H1 (cell line): ENCODE data around the gene SMYD1. TPM values are rescaled to one million over a fixed set of nuclear protein-coding genes. Genes with fewer than 3 reads are reported as not detected.

Source experiments
- CTCF ChIA-PET: fragments of 300-600 bp; sonication (Branson Sonifier 250); formaldehyde crosslinking; loops from one replicate; lab custom pipeline; 2021; ENCODE audit not compliant: partially characterized antibody; lab: Charles Lee
- POLR2A ChIA-PET: fragments of 300-600 bp; sonication (Branson Sonifier 250); formaldehyde crosslinking; loops from one replicate; lab custom pipeline; 2021; ENCODE audit warnings: inconsistent platforms; ENCODE audit not compliant: partially characterized antibody; lab: Charles Lee
- DNase-seq, 2 experiments: peaks; one replicate each; pipeline versions ENCODE4 v3.0.0 to v3.0.0-alpha.2; 2010 to 2022; ENCODE audit warnings: low spot score in 2 of 2, low read depth in 1 of 2, mixed read lengths in 1 of 2
- FAIRE-seq: peaks from 2 replicates; lab custom pipeline; 2011; peaks lifted over from hg19 to GRCh38; lab: Jason Lieb, UNC
- H2AFZ ChIP-seq: 2 replicates; pipeline ENCODE4 v1.8.1; 2012; ENCODE audit warnings: low read length, inconsistent platforms
- H2AK5ac ChIP-seq: 2 replicates; pipeline ENCODE4 v1.6.1; 2013; ENCODE audit warnings: low read depth, low read length
- H2BK120ac ChIP-seq: replicated peaks from 2 replicates; pipeline ENCODE3; 2013; ENCODE audit warnings: low read depth, low read length, inconsistent platforms
- H2BK12ac ChIP-seq: 2 replicates; pipeline ENCODE4 v1.6.1; 2013; ENCODE audit warnings: low read depth, low read length
- H2BK15ac ChIP-seq: 2 replicates; pipeline ENCODE4 v1.6.1; 2013; ENCODE audit warnings: low read length
- H2BK20ac ChIP-seq: 2 replicates; pipeline ENCODE4 v1.6.1; 2013; ENCODE audit warnings: low read length
- H2BK5ac ChIP-seq: 2 replicates; pipeline ENCODE4 v1.6.1; 2013; ENCODE audit warnings: low read depth, low read length
- H3K14ac ChIP-seq: 2 replicates; pipeline ENCODE4 v1.6.1; 2013; ENCODE audit warnings: inconsistent platforms; ENCODE audit not compliant: insufficient read length
- H3K18ac ChIP-seq: 2 replicates; pipeline ENCODE4 v1.6.1; 2013; ENCODE audit warnings: low read length; ENCODE audit errors: extremely low read depth
- H3K23ac ChIP-seq: 2 replicates; pipeline ENCODE4 v1.6.1; 2013; ENCODE audit warnings: inconsistent platforms; ENCODE audit not compliant: insufficient read length
- H3K23me2 ChIP-seq: 2 replicates; pipeline ENCODE4 v1.6.1; 2013; ENCODE audit warnings: low read depth, low read length
- H3K27ac ChIP-seq: 2 replicates; pipeline ENCODE4 v1.6.1; 2011; ENCODE audit warnings: low read depth, low read length, inconsistent platforms
- H3K27me3 ChIP-seq, 4 experiments: replicated peaks in 1 of 4; 1 replicate in 1 of 4; 2 replicates in 3 of 4; pipeline versions ENCODE4 v1.6.1 to v1.8.1; 2011 to 2013; ENCODE audit warnings: low read length in 3 of 4, mild to moderate bottlenecking in 3 of 4, inconsistent platforms in 2 of 4, mixed read lengths in 2 of 4, moderate library complexity in 1 of 4; ENCODE audit not compliant: control insufficient read depth in 3 of 4, insufficient read depth in 3 of 4; ENCODE audit errors: extremely low read depth in 1 of 4
- H3K36me3 ChIP-seq, 4 experiments: 2 replicates each; pipeline versions ENCODE4 v1.6.1 to v1.8.1; 2011 to 2013; ENCODE audit warnings: mild to moderate bottlenecking in 4 of 4, low read length in 3 of 4, moderate library complexity in 2 of 4, control low read depth in 1 of 4, inconsistent platforms in 1 of 4; ENCODE audit not compliant: insufficient read depth in 4 of 4, control insufficient read depth in 2 of 4
- H3K4ac ChIP-seq: replicated peaks from 2 replicates; pipeline ENCODE3; 2013; ENCODE audit warnings: low read length, low read depth, mixed read lengths, inconsistent platforms; ENCODE audit not compliant: insufficient read length
- H3K4me1 ChIP-seq, 4 experiments: replicated peaks in 1 of 4; 1 replicate in 1 of 4; 2 replicates in 3 of 4; pipeline versions ENCODE4 v1.6.1 to v1.8.1; 2011 to 2013; ENCODE audit warnings: low read length in 3 of 4, inconsistent platforms in 2 of 4, mixed read lengths in 1 of 4; ENCODE audit not compliant: insufficient read depth in 4 of 4, control insufficient read depth in 3 of 4
- H3K4me2 ChIP-seq, 2 experiments: 2 replicates each; pipeline versions ENCODE4 v1.6.1 to v1.8.1; 2011 to 2013; ENCODE audit warnings: low read depth in 2 of 2, low read length in 2 of 2, control low read depth in 1 of 2, inconsistent platforms in 1 of 2, mild to moderate bottlenecking in 1 of 2; ENCODE audit not compliant: insufficient read depth in 1 of 2
- H3K4me3 ChIP-seq, 4 experiments: fragments of 200-600, 300-600 bp in 1 of 4; sonication (generic), shearing (Covaris generic), sonication (Bioruptor Twin) in 1 of 4; 2 replicates each; pipeline versions ENCODE4 v1.5.1 to v1.8.1; 2011 to 2016; ENCODE audit warnings: low read length in 4 of 4, low read depth in 3 of 4, control low read depth in 2 of 4, inconsistent platforms in 2 of 4, mild to moderate bottlenecking in 2 of 4, mixed read lengths in 1 of 4, moderate library complexity in 1 of 4; ENCODE audit not compliant: insufficient read depth in 2 of 4; ENCODE audit errors: extremely low read depth in 1 of 4
- H3K56ac ChIP-seq: replicated peaks from 2 replicates; pipeline ENCODE3; 2013; ENCODE audit warnings: low read depth, mild to moderate bottlenecking, mixed read lengths, low read length, inconsistent platforms; ENCODE audit not compliant: insufficient read length
- H3K79me1 ChIP-seq: 2 replicates; pipeline ENCODE4 v1.6.1; 2013; ENCODE audit warnings: low read depth, low read length, control low read depth
- H3K79me2 ChIP-seq, 2 experiments: 2 replicates each; pipeline versions ENCODE4 v1.6.1 to v1.8.1; 2012 to 2013; ENCODE audit warnings: low read length in 2 of 2, mild to moderate bottlenecking in 2 of 2, inconsistent platforms in 1 of 2; ENCODE audit not compliant: insufficient read depth in 2 of 2, control insufficient read depth in 1 of 2
- H3K9ac ChIP-seq, 4 experiments: replicated peaks in 1 of 4; 1 replicate in 1 of 4; 2 replicates in 3 of 4; pipeline versions ENCODE4 v1.6.1 to v1.8.1; 2011 to 2013; ENCODE audit warnings: low read depth in 3 of 4, low read length in 3 of 4, control low read depth in 2 of 4, mild to moderate bottlenecking in 2 of 4, moderate library complexity in 2 of 4, inconsistent platforms in 1 of 4; ENCODE audit errors: extremely low read depth in 1 of 4
- H3K9me3 ChIP-seq, 2 experiments: 2 replicates each; pipeline versions ENCODE4 v1.6.1 to v1.8.1; 2012 to 2013; ENCODE audit warnings: mild to moderate bottlenecking in 2 of 2, moderate library complexity in 2 of 2, control low read depth in 1 of 2, inconsistent platforms in 1 of 2, low read depth in 1 of 2, low read length in 1 of 2, mixed read lengths in 1 of 2; ENCODE audit not compliant: insufficient read depth in 2 of 2
- H4K20me1 ChIP-seq, 2 experiments: replicated peaks in 1 of 2; 2 replicates each; pipeline versions ENCODE3 to v1.8.1; 2011 to 2013; ENCODE audit warnings: inconsistent platforms in 2 of 2, low read length in 2 of 2, mild to moderate bottlenecking in 1 of 2; ENCODE audit not compliant: insufficient read depth in 2 of 2, control insufficient read depth in 1 of 2
- H4K5ac ChIP-seq: 2 replicates; pipeline ENCODE4 v1.6.1; 2013; ENCODE audit warnings: low read length, low read depth, mixed read lengths, inconsistent platforms; ENCODE audit not compliant: insufficient read length
- H4K8ac ChIP-seq: 2 replicates; pipeline ENCODE4 v1.8.0; 2013; ENCODE audit warnings: mild to moderate bottlenecking, moderate library complexity, low read length, inconsistent platforms; ENCODE audit not compliant: insufficient read depth; ENCODE audit errors: extremely low read depth
- H4K91ac ChIP-seq: replicated peaks from 2 replicates; pipeline ENCODE3; 2013; ENCODE audit warnings: low read length, mixed read lengths, inconsistent platforms; ENCODE audit not compliant: insufficient read length
- CBX5 ChIP-seq: fragments of 300-800, 300-1000 bp; sonication (generic); IDR thresholded peaks from 2 replicates; pipeline ENCODE4 v1.7.1; 2016; ENCODE audit warnings: antibody characterized with exemption, low read length, low read depth
- CHD2 ChIP-seq: IDR thresholded peaks from 2 replicates; pipeline ENCODE4 v1.6.1; 2012; ENCODE audit warnings: low read length, improper control_type of control experiment
- JUN ChIP-seq: IDR thresholded peaks from 2 replicates; pipeline ENCODE4 v1.6.1; 2011; ENCODE audit warnings: low read depth, mild to moderate bottlenecking, improper control_type of control experiment, low read length
- RAD21 ChIP-seq, 2 experiments: IDR thresholded peaks in 1 of 2; conservative IDR thresholded peaks in 1 of 2; 2 replicates each; pipeline ENCODE4 v1.6.1; 2011; ENCODE audit warnings: low read depth in 2 of 2, low read length in 2 of 2, improper control_type of control experiment in 1 of 2, inconsistent platforms in 1 of 2, mild to moderate bottlenecking in 1 of 2, moderate library complexity in 1 of 2
- SP2 ChIP-seq: IDR thresholded peaks from 2 replicates; pipeline ENCODE4 v1.6.1; 2012; ENCODE audit warnings: mild to moderate bottlenecking, low read length, inconsistent platforms
- TEAD4 ChIP-seq: IDR thresholded peaks from 2 replicates; pipeline ENCODE4 v1.6.1; 2012; ENCODE audit warnings: low read depth, low read length, inconsistent platforms, mixed read lengths
- WGBS, 2 experiments: shearing (Covaris generic) in 1 of 2; methylation state at CpG; one replicate each; pipeline versions ENCODE4 v1.1.6 to v1.1.7; 2013 to 2015; ENCODE audit warnings: low lambda C conversion rate in 2 of 2, mixed read lengths in 2 of 2, inconsistent platforms in 1 of 2, low coverage in 1 of 2, missing lambda C conversion rate in 1 of 2; ENCODE audit not compliant: insufficient replicate concordance in 2 of 2, insufficient coverage in 1 of 2, insufficient read length in 1 of 2; ENCODE audit errors: extremely low coverage in 1 of 2, missing lambda C conversion rate in 1 of 2; 5-methylcytosine and 5-hydroxymethylcytosine counted together
- polyA plus RNA-seq, 7 experiments: library from polyadenylated mRNA; depleted of rRNA in 3 of 7; stranded (reverse) in 5 of 7; unstranded in 2 of 7; fragments of >200 nt in 5 of 7; fragments of 200-250 nt in 2 of 7; gene quantifications; 1 replicate in 5 of 7; 2 replicates in 1 of 7; 4 replicates in 1 of 7; pipeline versions ENCODE4 v1.2.1 to v1.2.3, GENCODE V29; 2011 to 2013; ENCODE audit warnings: missing spikeins in 2 of 7, mixed read lengths in 2 of 7
- total RNA-seq: library from RNA; stranded (reverse); fragmentation: NEBNext Ultra II Directional; extraction: Animal tissue kit (Norgen Biotek cat#: 25700); gene quantifications from 2 replicates; pipeline ENCODE4 v1.2.1, GENCODE V29; 2021
- TF ChIP-seq, protein P1 (sequence below), 3 experiments: IDR thresholded peaks; 1 replicate in 2 of 3; 2 replicates in 1 of 3; pipeline versions ENCODE4 v1.5.1 to v1.6.1; 2011; ENCODE audit warnings: low read length in 3 of 3, mild to moderate bottlenecking in 3 of 3, inconsistent platforms in 2 of 3, low read depth in 1 of 3, moderate library complexity in 1 of 3; ENCODE audit not compliant: insufficient read depth in 1 of 3; ENCODE audit errors: control extremely low read depth in 1 of 3

Gene SMYD1
- total and polyA plus RNA-seq, 2 of the 8 experiments (the other 6 are each of a cell fraction or from before 2014, with no cell fraction given), result 0.06 TPM; not detected in 1

DNA sequence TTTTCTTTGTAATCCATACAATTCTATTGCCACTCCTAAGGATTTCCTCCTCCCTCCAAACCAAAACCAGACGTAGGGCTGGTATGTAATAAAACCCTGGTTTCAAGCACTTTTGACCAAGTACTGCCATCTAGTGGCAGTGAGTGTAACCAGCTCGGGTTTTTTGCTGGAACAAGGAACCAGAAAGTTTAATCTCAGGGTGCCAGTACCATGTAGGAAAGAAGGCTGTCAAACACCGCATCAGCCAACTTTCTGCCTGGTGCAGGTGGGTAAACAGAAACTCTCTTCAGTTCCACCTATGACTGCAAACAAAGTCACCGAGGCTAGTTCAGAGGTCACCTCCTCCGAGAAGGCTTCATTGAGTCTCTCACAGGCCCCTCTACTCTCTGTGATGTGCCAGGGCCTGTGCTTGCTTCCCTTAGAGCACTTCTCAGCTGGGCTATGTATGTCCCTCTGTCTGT, 92.4 kb downstream of the SMYD1 start:
- no peak overlapping the region for H3K4me2 ChIP-seq
- no peak overlapping the region for H3K4me3 ChIP-seq
- H4K91ac ChIP-seq, result no peak overlapping the region
- H3K23ac ChIP-seq, result no peak overlapping the region
- no peaks in the 10 kb centered on the region for H3K79me1 ChIP-seq
- H4K5ac ChIP-seq, result no peak overlapping the region
- H2BK15ac ChIP-seq, result no peak overlapping the region
- no peak overlapping the region for H2AFZ ChIP-seq
- peak; percentile 94 to 97 for TF ChIP-seq RAD21 (IDR thresholded peaks at IDR 0.05 in 1 of 2, conservative IDR thresholded peaks at IDR 0.05 in 1 of 2; ENCODE audit: low read depth in 2 of 2, low read length in 2 of 2)
- peak; percentile 67 for TF ChIP-seq TEAD4
- no peak for TF ChIP-seq CBX5
- no peak for TF ChIP-seq CHD2
- no peak for TF ChIP-seq SP2
- TF ChIP-seq, protein P1, sequence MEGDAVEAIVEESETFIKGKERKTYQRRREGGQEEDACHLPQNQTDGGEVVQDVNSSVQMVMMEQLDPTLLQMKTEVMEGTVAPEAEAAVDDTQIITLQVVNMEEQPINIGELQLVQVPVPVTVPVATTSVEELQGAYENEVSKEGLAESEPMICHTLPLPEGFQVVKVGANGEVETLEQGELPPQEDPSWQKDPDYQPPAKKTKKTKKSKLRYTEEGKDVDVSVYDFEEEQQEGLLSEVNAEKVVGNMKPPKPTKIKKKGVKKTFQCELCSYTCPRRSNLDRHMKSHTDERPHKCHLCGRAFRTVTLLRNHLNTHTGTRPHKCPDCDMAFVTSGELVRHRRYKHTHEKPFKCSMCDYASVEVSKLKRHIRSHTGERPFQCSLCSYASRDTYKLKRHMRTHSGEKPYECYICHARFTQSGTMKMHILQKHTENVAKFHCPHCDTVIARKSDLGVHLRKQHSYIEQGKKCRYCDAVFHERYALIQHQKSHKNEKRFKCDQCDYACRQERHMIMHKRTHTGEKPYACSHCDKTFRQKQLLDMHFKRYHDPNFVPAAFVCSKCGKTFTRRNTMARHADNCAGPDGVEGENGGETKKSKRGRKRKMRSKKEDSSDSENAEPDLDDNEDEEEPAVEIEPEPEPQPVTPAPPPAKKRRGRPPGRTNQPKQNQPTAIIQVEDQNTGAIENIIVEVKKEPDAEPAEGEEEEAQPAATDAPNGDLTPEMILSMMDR (IDR thresholded peaks at IDR 0.05; ENCODE audit: control extremely low read depth in 1 of 3, insufficient read depth in 1 of 3, low read depth in 1 of 3, low read length in 3 of 3), result peak in 2 of 3 experiments; percentile 78 to 85; a peak in 3 of 4 replicates
- TF ChIP-seq JUN, result no peak
- TF ChIP-seq, all 59 proteins: peak for 3
- Histone ChIP-seq H3K23me2 (no peaks in the 10 kb centered on the region; the same call in 1 of the 2 replicates), H2AK5ac (no peak overlapping the region), H3K4ac (no peak overlapping the region), H3K79me2 (no peaks in the 10 kb centered on the region), H4K8ac (no peak overlapping the region), H3K9me3 (no peaks in the 10 kb centered on the region), H3K14ac (no peak overlapping the region), H2BK120ac (no peak overlapping the region), H2BK12ac (no peak overlapping the region), H3K4me1 (peaks cover 0 to 6% (median 0%) of the 10 kb centered on the region in 4 experiments; a peak in 2 of 7 replicates), H3K56ac (no peak overlapping the region), H4K20me1 (no peaks in the 10 kb centered on the region), H2BK5ac (no peak overlapping the region), H3K18ac (no peak overlapping the region), H3K27me3 (no peaks in the 10 kb centered on the region), H3K36me3 (no peaks in the 10 kb centered on the region), H3K9ac (no peak overlapping the region), H2BK20ac (0 out of 2 replicates have a peak overlapping the region, but pooled peaks have one; percentile 32), H3K27ac (no peak overlapping the region)
- POLR2A ChIA-PET, result interaction anchor here (1.3 to 2.0 kb wide), 2 partner anchors 10 to 105 kb away, joined by 3 to 6 read pairs; partner anchors contain the start of genes KRCC1 and THNSL2
- 36% methylated on average over 5 of the region's 5 CpGs; no CpG with 5 or more reads in 1 of the 2 experiments for WGBS, 2 experiments
- FAIRE-seq (peak; percentile 97), DNase-seq (no peak)
- CTCF ChIA-PET, result interaction anchor here (0.8 to 7.5 kb wide), 18 partner anchors 9 to 296 kb away, joined by 3 to 134 read pairs (median 4); partner anchors contain the start of gene SMYD1
